Measurements from ENCODE around the gene HTR4.

HTR4 gene

GRCh38 chr5:148653836-148654781 lies at the start of gene HTR4:
HTR4 (minus strand) TSS chr5:148654527; CDS start chr5:148637014, 17,513 bp downstream.
- H3K9ac ChIP-seq (ENCODE audit: low read depth, low read length) = no peak within 1 kb of the TSS
- H3K79me2 ChIP-seq (ENCODE audit: insufficient read depth, low read length) = no peaks in the 10 kb centered on the region
- H3K4me3 ChIP-seq (ENCODE audit: low read depth in 1 of 2, low read length in 2 of 2) = no peak within 1 kb of the TSS
- TF ChIP-seq EZH2 (IDR thresholded peaks at IDR 0.05; ENCODE audit: borderline replicate concordance, low read depth, low read length, severe bottlenecking) (no peak), CTCF (IDR thresholded peaks at IDR 0.05; ENCODE audit: borderline replicate concordance, extremely low read depth, low read length, poor library complexity, severe bottlenecking) (no peak)
- no peaks in the 10 kb centered on the region for H3K4me1 ChIP-seq (ENCODE audit: insufficient read depth, low read length)
- H3K27ac ChIP-seq (ENCODE audit: low read length) = no peak within 1 kb of the TSS
- DNase-seq (no peak), ATAC-seq (ENCODE audit: insufficient read depth, low read depth) (no peak)
- no peak within 1 kb of the TSS for H3K4me2 ChIP-seq (ENCODE audit: insufficient read depth, low read length)
- H3K9me3 ChIP-seq (ENCODE audit: insufficient read depth, low read length, severe bottlenecking) = no peaks in the 10 kb centered on the region
- H3K36me3 ChIP-seq (ENCODE audit: insufficient read depth, low read length) = no peaks in the 10 kb centered on the region
- no peaks in the 10 kb centered on the region for H3K27me3 ChIP-seq (ENCODE audit: insufficient read depth, low read length, poor library complexity)
- no peaks in the 10 kb centered on the region for H4K20me1 ChIP-seq (ENCODE audit: insufficient read depth, low read length)
- H2AFZ ChIP-seq (ENCODE audit: low read depth, low read length) = no peak within 1 kb of the TSS

GRCh38 chr5:148702019-148702596 lies 47.8 kb upstream of the HTR4 start:
- ATAC-seq (ENCODE audit: insufficient read depth, low read depth) = no peak
- no peaks in the 10 kb centered on the region for H3K27me3 ChIP-seq (ENCODE audit: insufficient read depth, low read length, poor library complexity)

GRCh38 chr5:148699028-148699427 lies 44.7 kb upstream of the HTR4 start:
- H3K9me3 ChIP-seq (ENCODE audit: insufficient read depth, low read length, severe bottlenecking) = no peaks in the 10 kb centered on the region
- no peaks in the 10 kb centered on the region for H3K27me3 ChIP-seq (ENCODE audit: insufficient read depth, low read length, poor library complexity)
- no peak overlapping the region for H3K27ac ChIP-seq (ENCODE audit: low read length)
- no peak for ATAC-seq (ENCODE audit: insufficient read depth, low read depth)
- H3K4me1 ChIP-seq (ENCODE audit: insufficient read depth, low read length) = no peaks in the 10 kb centered on the region
- no peak overlapping the region for H3K9ac ChIP-seq (ENCODE audit: low read depth, low read length)
- DNase-seq = no peak
- no peak overlapping the region for H3K4me2 ChIP-seq (ENCODE audit: insufficient read depth, low read length)
- no peak overlapping the region for H3K4me3 ChIP-seq (ENCODE audit: low read depth in 1 of 2, low read length in 2 of 2)
- no peak overlapping the region for H2AFZ ChIP-seq (ENCODE audit: low read depth, low read length)
- no peaks in the 10 kb centered on the region for H4K20me1 ChIP-seq (ENCODE audit: insufficient read depth, low read length)
- TF ChIP-seq EZH2 (IDR thresholded peaks at IDR 0.05; ENCODE audit: borderline replicate concordance, low read depth, low read length, severe bottlenecking) = no peak
- TF ChIP-seq CTCF (IDR thresholded peaks at IDR 0.05; ENCODE audit: borderline replicate concordance, extremely low read depth, low read length, poor library complexity, severe bottlenecking) = no peak
- no peaks in the 10 kb centered on the region for H3K79me2 ChIP-seq (ENCODE audit: insufficient read depth, low read length)
- H3K36me3 ChIP-seq (ENCODE audit: insufficient read depth, low read length) = no peaks in the 10 kb centered on the region

More at GRCh38 chr5:148702019-148702596, 47.8 kb upstream of the HTR4 start:
- no peaks in the 10 kb centered on the region for H4K20me1 ChIP-seq (ENCODE audit: insufficient read depth, low read length)
- no peaks in the 10 kb centered on the region for H3K9me3 ChIP-seq (ENCODE audit: insufficient read depth, low read length, severe bottlenecking)
- no peak overlapping the region for H3K4me3 ChIP-seq (ENCODE audit: low read depth in 1 of 2, low read length in 2 of 2)
- H3K4me2 ChIP-seq (ENCODE audit: insufficient read depth, low read length) = no peak overlapping the region
- DNase-seq = no peak
- no peaks in the 10 kb centered on the region for H3K79me2 ChIP-seq (ENCODE audit: insufficient read depth, low read length)
- H2AFZ ChIP-seq (ENCODE audit: low read depth, low read length) = no peak overlapping the region
- H3K4me1 ChIP-seq (ENCODE audit: insufficient read depth, low read length) = no peaks in the 10 kb centered on the region
- no peak overlapping the region for H3K9ac ChIP-seq (ENCODE audit: low read depth, low read length)
- TF ChIP-seq CTCF (IDR thresholded peaks at IDR 0.05; ENCODE audit: borderline replicate concordance, extremely low read depth, low read length, poor library complexity, severe bottlenecking) = no peak
- TF ChIP-seq EZH2 (IDR thresholded peaks at IDR 0.05; ENCODE audit: borderline replicate concordance, low read depth, low read length, severe bottlenecking) = no peak
- H3K36me3 ChIP-seq (ENCODE audit: insufficient read depth, low read length) = no peaks in the 10 kb centered on the region
- H3K27ac ChIP-seq (ENCODE audit: low read length) = no peak overlapping the region
